Caco-2 (cell line): ENCODE results near the gene FNDC11. TPM values are rescaled to one million over a fixed set of nuclear protein-coding genes. Genes with fewer than 3 reads are reported as not detected.

Experiments used
- BruUV-seq: library from RNA; stranded (reverse); fragments of 400-500 nt; replicated peaks from 2 replicates; lab custom pipeline; 2021; lab: Mats Ljungman, UMichigan
- CTCF ChIA-PET: fragments of 300-600 bp; sonication (Branson Sonifier 250); formaldehyde crosslinking; loops from one replicate; lab custom pipeline; 2022; ENCODE audit warnings: antibody characterized with exemption; lab: Charles Lee
- POLR2A ChIA-PET: fragments of 300-600 bp; sonication (Branson Sonifier 250); formaldehyde crosslinking; loops from one replicate; lab custom pipeline; 2022; ENCODE audit warnings: antibody characterized with exemption; lab: Charles Lee
- DNase-seq, 2 experiments: peaks; one replicate each; pipeline versions ENCODE4 v3.0.0 to v3.0.0-alpha.2; 2020 to 2022
- H3K27me3 ChIP-seq: replicated peaks from 2 replicates; pipeline ENCODE4 v1.6.0; 2011; ENCODE audit warnings: low read length; ENCODE audit not compliant: control insufficient read depth, insufficient read depth
- H3K36me3 ChIP-seq: 2 replicates; pipeline ENCODE4 v1.5.1; 2011; ENCODE audit warnings: low read length; ENCODE audit not compliant: control insufficient read depth, insufficient read depth
- H3K4me1 ChIP-seq: fragments of 250-450 bp; sonication (Bioruptor Pico); 2 replicates; pipeline ENCODE4 v1.5.1; 2020; ENCODE audit warnings: mild to moderate bottlenecking
- H3K4me3 ChIP-seq: 2 replicates; pipeline ENCODE4 v1.5.1; 2011; ENCODE audit warnings: low read depth, mild to moderate bottlenecking, control low read depth, low read length
- H3K9me3 ChIP-seq: fragments of 250-450 bp; sonication (Bioruptor Pico); 2 replicates; pipeline ENCODE4 v1.5.1; 2020; ENCODE audit warnings: mild to moderate bottlenecking, moderate library complexity
- H3K27ac Mint-ChIP-seq: one replicate; pipeline ENCODE4 v1.8.0; 2022; ENCODE audit warnings: mixed read lengths; ENCODE audit not compliant: unreplicated experiment
- H3K27me3 Mint-ChIP-seq: one replicate; pipeline ENCODE4 v1.8.0; 2022; ENCODE audit warnings: mixed read lengths; ENCODE audit not compliant: insufficient read depth, unreplicated experiment
- H3K36me3 Mint-ChIP-seq: one replicate; pipeline ENCODE4 v1.8.0; 2022; ENCODE audit warnings: mild to moderate bottlenecking, mixed read lengths; ENCODE audit not compliant: insufficient read depth, unreplicated experiment
- H3K4me1 Mint-ChIP-seq: one replicate; pipeline ENCODE4 v1.8.0; 2022; ENCODE audit warnings: low read depth, mixed read lengths; ENCODE audit not compliant: unreplicated experiment
- H3K4me3 Mint-ChIP-seq: one replicate; pipeline ENCODE4 v1.8.0; 2022; ENCODE audit warnings: mild to moderate bottlenecking, moderate library complexity, mixed read lengths; ENCODE audit not compliant: unreplicated experiment
- H3K9me3 Mint-ChIP-seq: one replicate; pipeline ENCODE4 v1.8.0; 2022; ENCODE audit warnings: mixed read lengths; ENCODE audit not compliant: unreplicated experiment
- CTCF ChIP-seq, 2 experiments: fragments of 200-600 bp in 1 of 2; IDR thresholded peaks; 1 replicate in 1 of 2; 2 replicates in 1 of 2; pipeline versions ENCODE4 v1.5.1 to v1.8.0; 2011 to 2022; ENCODE audit warnings: antibody characterized with exemption in 1 of 2, control low read depth in 1 of 2, inconsistent platforms in 1 of 2, low read depth in 1 of 2, low read length in 1 of 2, mild to moderate bottlenecking in 1 of 2, moderate library complexity in 1 of 2; ENCODE audit not compliant: insufficient read depth in 1 of 2, severe bottlenecking in 1 of 2, unreplicated experiment in 1 of 2
- intact Hi-C: fragments of 100-400 bp; cut with micrococcal nuclease; formaldehyde crosslinking; loops from one replicate; pipeline ENCODE4 v1.10.0; 2022; ENCODE audit not compliant: unreplicated experiment
- total RNA-seq: library from RNA; stranded (reverse); gene quantifications from 2 replicates; pipeline ENCODE4 v1.2.3, GENCODE V29; 2022

FNDC11 gene
- total RNA-seq, 1 experiment from 2014 or later: not detected

DNA sequence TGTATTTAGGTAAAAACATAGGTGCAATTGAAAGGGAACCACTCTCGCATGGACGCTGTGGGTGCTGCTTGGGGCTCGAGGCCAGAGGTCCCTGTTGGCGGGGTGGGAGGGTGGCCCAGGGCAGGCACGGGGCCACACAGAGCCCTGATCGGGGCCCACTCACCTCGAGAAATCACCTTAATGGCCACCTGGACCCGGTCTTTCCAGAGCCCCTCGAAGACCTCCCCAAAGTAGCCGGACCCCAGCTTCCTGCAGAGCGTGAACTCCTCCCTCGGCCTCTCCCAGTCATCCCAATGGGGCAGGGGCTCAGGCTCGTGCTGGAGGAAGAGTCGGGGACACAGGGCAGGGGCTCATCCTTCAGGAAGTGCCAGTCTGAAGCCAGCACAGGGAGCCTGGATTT, 20.6 kb upstream of the FNDC11 start:
- Mint-ChIP-seq H3K4me3 (no peak overlapping the region), H3K9me3 (no peaks in the 10 kb centered on the region), H3K27me3 (no peaks in the 10 kb centered on the region), H3K4me1 (no peaks in the 10 kb centered on the region), H3K27ac (no peak overlapping the region), H3K36me3 (peaks cover 26% of the 10 kb centered on the region)
- no peaks in the 10 kb centered on the region for H3K36me3 ChIP-seq
- ChIA-PET POLR2A (no interaction called here), CTCF (no interaction called here)
- no peaks in the 10 kb centered on the region for H3K9me3 ChIP-seq
- no peaks in the 10 kb centered on the region for H3K27me3 ChIP-seq
- no peak overlapping the region for H3K4me3 ChIP-seq
- BruUV-seq: no TSS peak
- TF ChIP-seq CTCF (IDR thresholded peaks at IDR 0.05; ENCODE audit: insufficient read depth in 1 of 2, low read depth in 1 of 2, low read length in 1 of 2, severe bottlenecking in 1 of 2, unreplicated experiment in 1 of 2): no peak
- peaks cover 39% of the 10 kb centered on the region for H3K4me1 ChIP-seq
- no peak for DNase-seq
- intact Hi-C loops: no loop called here

DNA sequence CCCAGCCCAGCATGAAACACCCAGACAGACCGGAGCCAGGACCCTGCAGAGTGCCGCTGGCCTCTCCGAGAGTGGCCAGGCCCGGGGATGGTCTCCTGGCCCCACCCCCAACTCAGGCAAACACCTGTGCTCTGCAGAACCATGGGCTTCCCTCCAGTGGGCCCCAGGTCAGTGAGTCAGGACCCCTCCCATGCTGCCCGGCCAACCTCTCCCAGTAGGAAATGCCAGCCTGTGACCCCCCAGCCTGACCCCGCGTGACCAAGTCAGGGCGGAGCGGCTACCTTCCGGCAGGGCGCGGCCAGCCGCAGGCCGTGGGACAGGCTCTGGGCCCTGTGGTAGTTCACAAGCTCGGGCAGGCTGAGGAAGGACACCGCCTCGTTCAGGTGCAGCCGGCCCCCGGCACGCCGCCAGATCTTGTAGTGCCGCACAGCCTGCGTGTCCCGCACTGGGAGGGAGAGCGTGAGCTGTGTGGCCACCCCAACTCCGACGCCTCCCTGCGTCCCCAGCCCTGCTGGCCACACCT, 20.0 kb upstream of the FNDC11 start:
- Mint-ChIP-seq H3K4me1 (no peaks in the 10 kb centered on the region), H3K4me3 (no peak overlapping the region), H3K9me3 (no peaks in the 10 kb centered on the region), H3K36me3 (peaks cover 24% of the 10 kb centered on the region), H3K27me3 (no peaks in the 10 kb centered on the region), H3K27ac (no peak overlapping the region)
- H3K36me3 ChIP-seq: no peaks in the 10 kb centered on the region
- H3K4me3 ChIP-seq: no peak overlapping the region
- intact Hi-C loops: no loop called here
- BruUV-seq: no TSS peak
- TF ChIP-seq CTCF (IDR thresholded peaks at IDR 0.05; ENCODE audit: insufficient read depth in 1 of 2, low read depth in 1 of 2, low read length in 1 of 2, severe bottlenecking in 1 of 2, unreplicated experiment in 1 of 2): no peak
- H3K4me1 ChIP-seq: peaks cover 39% of the 10 kb centered on the region
- POLR2A ChIA-PET: interaction anchor here (0.5 kb wide), 1 partner anchor 79 kb away, joined by 3 read pairs; no protein-coding TSS in a partner anchor
- no peaks in the 10 kb centered on the region for H3K27me3 ChIP-seq
- no peaks in the 10 kb centered on the region for H3K9me3 ChIP-seq
- CTCF ChIA-PET: interaction anchor here (1.7 kb wide), 1 partner anchor 13 kb away, joined by 14 read pairs; the partner anchor contains the start of gene PPDPF
- DNase-seq: no peak

DNA sequence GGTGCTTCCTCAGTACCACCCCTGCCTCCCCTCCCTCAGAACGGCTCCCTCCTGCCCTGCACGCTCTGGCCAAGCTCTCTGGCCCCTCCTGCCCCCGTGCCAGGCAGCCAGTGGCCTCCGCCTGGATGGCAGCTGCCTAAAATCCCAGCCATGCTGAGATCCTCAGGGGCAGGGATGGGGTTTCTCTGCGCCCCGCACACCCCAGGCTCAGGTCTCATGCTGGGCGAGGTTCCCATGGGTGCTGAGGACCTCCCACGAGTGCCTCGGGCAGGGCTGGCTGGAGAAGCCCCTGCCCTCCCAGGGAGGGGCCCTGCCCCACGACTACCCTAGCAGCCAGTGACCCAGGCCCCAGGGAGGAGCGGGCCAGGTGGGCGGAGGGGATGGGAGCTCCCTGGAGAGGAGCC, 19.5 kb upstream of the FNDC11 start:
- POLR2A ChIA-PET: interaction anchor here (0.5 to 2.2 kb wide), 3 partner anchors 14 to 78 kb away, joined by 3 to 11 read pairs (median 5); partner anchors contain the start of genes HELZ2 and PPDPF
- Histone ChIP-seq H3K27me3 (no peaks in the 10 kb centered on the region), H3K4me1 (peaks cover 39% of the 10 kb centered on the region), H3K4me3 (no peak overlapping the region), H3K36me3 (no peaks in the 10 kb centered on the region), H3K9me3 (no peaks in the 10 kb centered on the region)
- no peaks in the 10 kb centered on the region for H3K9me3 Mint-ChIP-seq
- DNase-seq: no peak
- H3K27ac Mint-ChIP-seq: no peak overlapping the region
- H3K4me3 Mint-ChIP-seq: no peak overlapping the region
- CTCF ChIA-PET: interaction anchor here (1.7 kb wide), 1 partner anchor 14 kb away, joined by 14 read pairs; the partner anchor contains the start of gene PPDPF
- intact Hi-C loops: no loop called here
- H3K4me1 Mint-ChIP-seq: no peaks in the 10 kb centered on the region
- no peaks in the 10 kb centered on the region for H3K27me3 Mint-ChIP-seq
- no peak for TF ChIP-seq CTCF (IDR thresholded peaks at IDR 0.05; ENCODE audit: insufficient read depth in 1 of 2, low read depth in 1 of 2, low read length in 1 of 2, severe bottlenecking in 1 of 2, unreplicated experiment in 1 of 2)
- no TSS peak for BruUV-seq
- H3K36me3 Mint-ChIP-seq: peaks cover 19% of the 10 kb centered on the region
